ENCODE data around the gene EPHB3.

GRCh38 chr3:184565421-184566211 is 4.0 kb downstream of the EPHB3 start:
- TF ChIP-seq TCF7L2 (IDR thresholded peaks at IDR 0.05; ENCODE audit: low read depth, low read length) (no peak), POLR2AphosphoS5 (IDR thresholded peaks at IDR 0.05; ENCODE audit: low read depth, low read length) (no peak), CTCF (IDR thresholded peaks at IDR 0.05) (no peak), REST (IDR thresholded peaks at IDR 0.05; ENCODE audit: insufficient read depth in 1 of 2, low read depth in 2 of 2, low read length in 1 of 2) (no peak), SIN3A (IDR thresholded peaks at IDR 0.05; ENCODE audit: borderline replicate concordance, insufficient read depth, low read depth, low read length) (no peak)

All from Panc1 (cell line).